ENCODE data around the gene CDC25A. TPM values are rescaled to one million over a fixed set of nuclear protein-coding genes. Genes with fewer than 3 reads are reported as not detected.

Gene CDC25A
- total RNA-seq, 4 donors from 2014 or later: 2.7 to 14.2 (median 7.0) TPM

GRCh38 chr3:48137425-48137999, 50.7 kb downstream of the CDC25A start:
- WGBS, 2 donors: 37 to 58% methylated on average over 4 to 6 of the region's 7 CpGs
- H3K27ac ChIP-seq: peak overlapping the region in 3 of 4 donors; percentile 60 to 79 (median 65)
- no peaks in the 10 kb centered on the region for H3K36me3 ChIP-seq
- H3K9me3 ChIP-seq: no peaks in the 10 kb centered on the region
- no peaks in the 10 kb centered on the region for H3K27me3 ChIP-seq
- peaks cover 0 to 24% (median under 1%) of the 10 kb centered on the region in 3 donors for H3K4me1 ChIP-seq
- DNase-seq: no peak
- no peak overlapping the region for H3K4me3 ChIP-seq
- intact Hi-C loops (cut with DNase I): no loop called here
- TF ChIP-seq CTCF (IDR thresholded peaks at IDR 0.05) (no peak), POLR2A (IDR thresholded peaks at IDR 0.05) (no peak)

GRCh38 chr3:48135552-48136495, 52.4 kb downstream of the CDC25A start:
- H3K4me1 ChIP-seq: peaks cover 0 to 13% (median 4%) of the 10 kb centered on the region in 3 donors
- no peaks in the 10 kb centered on the region for H3K27me3 ChIP-seq
- H3K9me3 ChIP-seq: no peaks in the 10 kb centered on the region
- no peak for TF ChIP-seq POLR2A (IDR thresholded peaks at IDR 0.05)
- TF ChIP-seq CTCF (IDR thresholded peaks at IDR 0.05): no peak
- intact Hi-C loops (cut with DNase I): no loop called here
- H3K27ac ChIP-seq: no peak overlapping the region
- H3K36me3 ChIP-seq: no peaks in the 10 kb centered on the region
- 71 to 95% methylated on average over 7 to 8 of the region's 8 CpGs for WGBS, 2 donors
- H3K4me3 ChIP-seq: no peak overlapping the region
- no peak for DNase-seq

DNA sequence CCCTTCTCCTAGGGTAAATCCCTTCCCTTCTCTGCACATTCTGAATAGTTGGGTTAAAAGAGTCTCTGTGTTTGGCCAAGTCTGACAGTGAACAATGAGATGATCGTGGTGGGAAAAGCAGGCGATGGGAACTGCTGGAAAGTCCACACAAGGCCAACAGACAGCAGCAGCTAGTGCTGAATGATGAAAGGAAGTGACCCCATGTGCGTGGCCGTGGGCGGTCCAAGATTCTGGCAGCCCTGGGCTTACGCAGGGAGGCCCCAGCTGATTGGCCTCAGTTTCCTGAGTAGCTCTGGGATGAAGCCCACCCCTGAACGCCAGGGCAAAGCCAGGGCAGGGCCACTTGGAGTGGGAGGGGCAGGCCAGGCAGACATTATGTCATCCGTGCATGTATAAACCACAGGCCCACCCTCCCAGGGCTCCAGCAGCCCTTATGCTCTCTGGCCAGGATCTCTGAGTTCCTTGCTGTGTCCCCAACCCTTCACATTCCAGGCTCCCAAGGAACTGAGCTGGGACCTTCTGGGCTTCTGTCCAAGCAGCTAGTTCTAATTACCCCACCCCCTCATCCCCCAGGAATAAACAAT, 57.8 kb downstream of the CDC25A start:
- intact Hi-C loops (cut with DNase I): no loop called here
- Histone ChIP-seq H3K27me3 (no peaks in the 10 kb centered on the region), H3K4me1 (peaks cover 0 to 15% (median 12%) of the 10 kb centered on the region in 3 donors), H3K9me3 (no peaks in the 10 kb centered on the region), H3K4me3 (no peak overlapping the region), H3K36me3 (no peaks in the 10 kb centered on the region), H3K27ac (peak overlapping the region; percentile 33 to 87 (median 70))
- 48 to 53% methylated on average over 2 to 6 of the region's 8 CpGs for WGBS, 2 donors
- no peak for DNase-seq
- TF ChIP-seq CTCF (IDR thresholded peaks at IDR 0.05) (no peak), POLR2A (IDR thresholded peaks at IDR 0.05) (no peak)

DNA sequence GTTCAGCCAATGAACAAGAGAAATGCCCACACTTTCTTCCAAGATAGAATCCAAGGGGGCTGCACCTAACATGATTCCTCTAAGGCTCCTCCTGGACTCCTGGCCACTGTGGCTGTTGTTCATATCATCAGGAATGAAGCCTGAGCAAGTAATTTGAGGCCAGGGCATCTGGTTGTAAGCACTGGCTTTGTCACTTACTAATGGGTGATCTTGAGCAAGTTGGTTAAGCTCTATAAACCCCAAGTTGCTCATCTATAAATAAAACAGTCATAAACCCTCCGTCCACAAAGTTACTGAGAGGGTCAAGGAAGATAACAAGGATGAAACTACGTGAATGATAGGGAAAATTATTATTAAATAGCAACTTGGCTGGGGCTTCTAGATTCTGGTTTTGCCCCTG, 58.3 kb downstream of the CDC25A start:
- Histone ChIP-seq H3K9me3 (no peaks in the 10 kb centered on the region), H3K27me3 (no peaks in the 10 kb centered on the region), H3K27ac (peak overlapping the region; percentile 33 to 87 (median 70)), H3K36me3 (no peaks in the 10 kb centered on the region), H3K4me3 (no peak overlapping the region), H3K4me1 (peaks cover 0 to 18% (median 12%) of the 10 kb centered on the region in 3 donors)
- no peak for DNase-seq
- intact Hi-C loops (cut with DNase I): no loop called here
- TF ChIP-seq POLR2A (IDR thresholded peaks at IDR 0.05): no peak
- no peak for TF ChIP-seq CTCF (IDR thresholded peaks at IDR 0.05)
- 72 to 84% methylated on average over 2 of the region's 2 CpGs for WGBS, 2 donors

- peaks cover 0 to 22% (median 12%) of the 10 kb centered on the region in 3 donors for H3K4me1 ChIP-seq
- H3K36me3 ChIP-seq: no peaks in the 10 kb centered on the region
- no peaks in the 10 kb centered on the region for H3K27me3 ChIP-seq
- no peak for DNase-seq
- no peaks in the 10 kb centered on the region for H3K9me3 ChIP-seq
- intact Hi-C loops (cut with DNase I): no loop called here
- WGBS, 2 donors: 27 to 73% methylated on average over 1 of the region's 1 CpG
- TF ChIP-seq CTCF (IDR thresholded peaks at IDR 0.05): no peak
- no peak for TF ChIP-seq POLR2A (IDR thresholded peaks at IDR 0.05)
- no peak overlapping the region for H3K27ac ChIP-seq
- H3K4me3 ChIP-seq: no peak overlapping the region
Measured at GRCh38 chr3:48128774-48129173, 59.4 kb downstream of the CDC25A start.

Measured in esophagus squamous epithelium (tissue), 5 donors.